Mononuclear cell (primary cell): ENCODE measurements around the gene NR6A1. TPM values are rescaled to one million over a fixed set of nuclear protein-coding genes. Genes with fewer than 3 reads are reported as not detected.
"Not testable (repeated sequence)": the region's sequence is repeated elsewhere in the genome, so short reads cannot be mapped to it uniquely, and the experiment has no call there.

Experiments
- H3K27me3 ChIP-seq: 2 replicates; pipeline ENCODE4 v1.6.0; 2011; ENCODE audit warnings: low read length, control low read depth; ENCODE audit not compliant: insufficient read depth
- H3K4me1 ChIP-seq: 2 replicates; pipeline ENCODE4 v1.5.1; 2011; ENCODE audit warnings: mild to moderate bottlenecking, low read length, control low read depth; ENCODE audit not compliant: insufficient read depth
- H3K4me3 ChIP-seq: 2 replicates; pipeline ENCODE4 v1.5.1; 2011; ENCODE audit warnings: mild to moderate bottlenecking, low read length, moderate library complexity
- H3K9me3 ChIP-seq: 2 replicates; pipeline ENCODE4 v1.5.1; 2011; ENCODE audit warnings: low read depth, mild to moderate bottlenecking, control low read depth, low read length
- total RNA-seq: library from RNA; depleted of rRNA; stranded (reverse); fragments of >200 nt; gene quantifications from one replicate; pipeline ENCODE4 v1.2.3, GENCODE V29; 2012

Gene NR6A1
- total RNA-seq, 1 donor, result 0.42 TPM

GRCh38 chr9:124773473-124774128 is 2.5 kb upstream of the NR6A1 start:
- Histone ChIP-seq H3K9me3 (no peaks in the 10 kb centered on the region), H3K4me3 (no peak overlapping the region), H3K27me3 (peaks cover 34% of the 10 kb centered on the region), H3K4me1 (peaks cover 55% of the 10 kb centered on the region)

GRCh38 chr9:124772877-124773276 is 1.8 kb upstream of the NR6A1 start:
- H3K4me1 ChIP-seq, result peaks cover 56% of the 10 kb centered on the region
- peaks cover 41% of the 10 kb centered on the region for H3K27me3 ChIP-seq
- H3K4me3 ChIP-seq, H3K9me3 ChIP-seq: not testable (repeated sequence)

GRCh38 chr9:124771867-124772679 is 962 bp upstream of the NR6A1 start:
- H3K9me3 ChIP-seq, result no peaks in the 10 kb centered on the region
- H3K4me3 ChIP-seq, result peak overlapping the region; percentile 63
- peaks cover 59% of the 10 kb centered on the region for H3K4me1 ChIP-seq
- H3K27me3 ChIP-seq, result peaks cover 43% of the 10 kb centered on the region

GRCh38 chr9:124770359-124771020 is 621 bp downstream of the NR6A1 start:
- peaks cover 48% of the 10 kb centered on the region for H3K4me1 ChIP-seq
- peaks cover 43% of the 10 kb centered on the region for H3K27me3 ChIP-seq
- no peaks in the 10 kb centered on the region for H3K9me3 ChIP-seq
- H3K4me3 ChIP-seq, result peak overlapping the region; percentile 63

GRCh38 chr9:124769549-124770358 is 1.4 kb downstream of the NR6A1 start:
- Histone ChIP-seq H3K27me3 (peaks cover 42% of the 10 kb centered on the region), H3K9me3 (no peaks in the 10 kb centered on the region), H3K4me3 (peak overlapping the region; percentile 39), H3K4me1 (peaks cover 46% of the 10 kb centered on the region)

GRCh38 chr9:124768750-124769548 is 2.2 kb downstream of the NR6A1 start:
- peaks cover 42% of the 10 kb centered on the region for H3K4me1 ChIP-seq
- H3K9me3 ChIP-seq, result no peaks in the 10 kb centered on the region
- peak overlapping the region; percentile 39 for H3K4me3 ChIP-seq

GRCh38 chr9:124768334-124768733 is 2.8 kb downstream of the NR6A1 start:
- no peak overlapping the region for H3K4me3 ChIP-seq
- peaks cover 40% of the 10 kb centered on the region for H3K27me3 ChIP-seq
- no peaks in the 10 kb centered on the region for H3K9me3 ChIP-seq
- H3K4me1 ChIP-seq, result peaks cover 42% of the 10 kb centered on the region

More at GRCh38 chr9:124768750-124769548, 2.2 kb downstream of the NR6A1 start:
- peaks cover 40% of the 10 kb centered on the region for H3K27me3 ChIP-seq

- H3K4me1 ChIP-seq, result peaks cover 42% of the 10 kb centered on the region
Observed at GRCh38 chr9:124767821-124768220, 3.3 kb downstream of the NR6A1 start.

GRCh38 chr9:124766815-124767554 is 4.1 kb downstream of the NR6A1 start:
- Histone ChIP-seq H3K9me3 (no peaks in the 10 kb centered on the region), H3K4me3 (no peak overlapping the region), H3K4me1 (peaks cover 38% of the 10 kb centered on the region), H3K27me3 (peaks cover 40% of the 10 kb centered on the region)

More at GRCh38 chr9:124767821-124768220, 3.3 kb downstream of the NR6A1 start:
- H3K4me3 ChIP-seq, result no peak overlapping the region
- no peaks in the 10 kb centered on the region for H3K9me3 ChIP-seq
- peaks cover 40% of the 10 kb centered on the region for H3K27me3 ChIP-seq

- no peaks in the 10 kb centered on the region for H3K9me3 ChIP-seq
- no peak overlapping the region for H3K4me3 ChIP-seq
- peaks cover 34% of the 10 kb centered on the region for H3K4me1 ChIP-seq
- peaks cover 40% of the 10 kb centered on the region for H3K27me3 ChIP-seq
Observed at GRCh38 chr9:124766326-124766725, 4.8 kb downstream of the NR6A1 start.

- Histone ChIP-seq H3K4me3 (no peak overlapping the region), H3K4me1 (peaks cover 37% of the 10 kb centered on the region), H3K9me3 (no peaks in the 10 kb centered on the region), H3K27me3 (peaks cover 40% of the 10 kb centered on the region)
Observed at GRCh38 chr9:124765439-124765835, 5.7 kb downstream of the NR6A1 start.

- Histone ChIP-seq H3K4me1 (peaks cover 32% of the 10 kb centered on the region), H3K4me3 (no peak overlapping the region), H3K27me3 (peaks cover 40% of the 10 kb centered on the region), H3K9me3 (no peaks in the 10 kb centered on the region)
Observed at GRCh38 chr9:124764774-124765438, 6.2 kb downstream of the NR6A1 start.

- Histone ChIP-seq H3K27me3 (peaks cover 22% of the 10 kb centered on the region), H3K4me3 (no peak overlapping the region), H3K9me3 (no peaks in the 10 kb centered on the region), H3K4me1 (peaks cover 33% of the 10 kb centered on the region)
Observed at GRCh38 chr9:124762633-124763032, 8.5 kb downstream of the NR6A1 start.
